Measurements from ENCODE around the gene ROR2. TPM values are rescaled to one million over a fixed set of nuclear protein-coding genes. Genes with fewer than 3 reads are reported as not detected.

Gene ROR2
- total and polyA plus RNA-seq, 5 donors from 2014 or later: 0.12 TPM; not detected in 4

DNA sequence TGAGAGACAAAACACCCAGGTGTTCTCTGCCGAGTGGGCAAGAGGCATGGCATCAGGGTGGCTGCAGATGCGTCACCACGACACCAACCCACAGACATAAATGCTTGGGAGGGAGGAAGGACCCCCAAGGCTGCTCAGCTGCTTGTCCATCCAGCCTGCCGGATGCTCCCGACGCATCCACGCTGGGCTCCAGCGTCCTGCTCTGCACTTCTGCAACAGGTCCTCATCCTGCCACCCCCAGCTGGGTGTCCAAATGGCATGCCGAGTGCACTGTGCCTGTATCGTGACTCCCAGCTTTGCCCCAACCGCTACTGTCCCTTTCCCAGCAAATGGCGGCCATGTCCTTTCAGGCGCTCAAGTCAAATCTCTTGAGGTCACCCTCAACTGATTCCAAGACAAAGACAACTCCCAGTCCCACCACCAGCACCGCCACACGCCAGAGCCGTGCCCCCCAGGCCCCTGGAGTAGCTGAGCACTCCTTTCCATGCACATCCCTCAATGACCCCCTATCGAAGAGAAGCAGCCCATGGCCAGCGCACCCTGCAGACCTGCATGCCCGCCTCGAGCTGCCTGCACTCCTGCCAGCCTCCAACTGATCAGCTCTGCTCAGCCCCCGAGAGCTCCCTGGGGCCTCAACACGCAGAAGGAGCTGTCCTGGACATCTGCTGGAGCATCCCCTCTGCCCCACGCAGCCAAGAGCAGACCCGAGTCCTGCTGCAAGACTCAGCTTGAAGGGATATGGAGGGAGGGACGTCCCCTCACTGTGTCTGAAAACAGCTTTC is 116.7 kb downstream of the ROR2 start:
- Mint-ChIP-seq H3K4me1 (no peaks in the 10 kb centered on the region), H3K4me3 (peak overlapping the region in 1 of 4 donors; percentile 32)

DNA sequence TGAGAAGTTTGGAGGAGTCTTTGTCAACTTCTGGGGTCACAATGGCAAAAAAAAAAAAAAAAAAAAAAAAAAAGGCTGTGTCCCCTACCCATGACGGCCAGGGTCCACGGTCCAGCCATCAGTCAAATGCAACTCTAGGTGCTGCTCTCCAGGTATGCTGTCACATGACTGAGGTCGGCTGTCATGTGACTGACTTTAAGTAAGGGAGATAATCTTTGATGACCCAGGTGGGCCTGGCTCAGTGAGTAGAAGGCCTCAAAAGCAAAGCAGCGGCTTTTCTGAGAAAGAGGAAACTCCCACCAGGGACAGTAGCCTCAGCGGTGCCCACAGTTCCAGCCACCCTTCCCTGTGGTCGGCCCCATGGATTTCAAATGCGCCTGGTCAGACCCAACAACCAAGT is 117.7 kb downstream of the ROR2 start:
- H3K36me3 ChIP-seq (ENCODE audit: control insufficient read depth, insufficient read depth, low read length): no peaks in the 10 kb centered on the region
- H3K4me3 ChIP-seq (ENCODE audit: low read depth, low read length): no peak overlapping the region

More for the DNA sequence above, 116.7 kb downstream of the ROR2 start:
- ATAC-seq (ENCODE audit: low read depth in 2 of 2): no peak
- Histone ChIP-seq H3K27ac (ENCODE audit: insufficient read depth, low read length, poor library complexity, severe bottlenecking) (no peak overlapping the region), H3K9me3 (ENCODE audit: control insufficient read depth in 2 of 2, low read length in 2 of 2) (no peaks in the 10 kb centered on the region), H3K4me1 (ENCODE audit: control insufficient read depth, insufficient read depth, low read length, poor library complexity, severe bottlenecking) (no peaks in the 10 kb centered on the region), H3K4me3 (ENCODE audit: low read depth, low read length) (no peak overlapping the region), H3K36me3 (ENCODE audit: control insufficient read depth, insufficient read depth, low read length) (no peaks in the 10 kb centered on the region), H3K27me3 (ENCODE audit: control insufficient read depth, insufficient read depth, low read length) (no peaks in the 10 kb centered on the region)
- Mint-ChIP-seq H3K27ac (no peak overlapping the region), H3K27me3 (peaks cover 13% of the 10 kb centered on the region), H3K9me3 (no peaks in the 10 kb centered on the region), H3K36me3 (no peaks in the 10 kb centered on the region)
- DNase-seq: no peak

DNA sequence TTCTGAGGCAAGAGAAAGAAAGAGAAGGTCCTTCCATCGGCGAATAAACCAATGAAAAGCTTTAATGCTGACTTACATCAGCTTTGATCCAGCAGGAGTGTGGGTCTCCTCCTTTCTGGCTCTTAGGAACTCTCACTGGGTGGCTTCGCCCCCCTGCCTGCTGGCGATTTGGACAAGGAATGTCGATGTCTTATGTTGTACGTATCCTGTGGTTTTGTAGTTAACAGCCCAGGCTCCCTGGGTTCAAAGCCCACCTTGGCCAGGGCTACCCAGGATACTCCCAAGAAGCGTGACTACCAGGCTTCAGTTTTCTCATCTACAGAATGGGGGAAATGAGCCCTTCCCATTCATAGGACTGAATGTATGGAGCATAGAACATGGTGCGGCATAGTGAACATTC is 124.2 kb downstream of the ROR2 start:
- no peaks in the 10 kb centered on the region for H3K4me1 Mint-ChIP-seq
- no peak overlapping the region for H3K4me3 Mint-ChIP-seq
- Histone ChIP-seq H3K4me3 (ENCODE audit: low read depth, low read length) (no peak overlapping the region), H3K4me1 (ENCODE audit: control insufficient read depth, insufficient read depth, low read length, poor library complexity, severe bottlenecking) (no peaks in the 10 kb centered on the region), H3K36me3 (ENCODE audit: control insufficient read depth, insufficient read depth, low read length) (no peaks in the 10 kb centered on the region), H3K27ac (ENCODE audit: insufficient read depth, low read length, poor library complexity, severe bottlenecking) (no peak overlapping the region), H3K27me3 (ENCODE audit: control insufficient read depth, insufficient read depth, low read length) (no peaks in the 10 kb centered on the region), H3K9me3 (ENCODE audit: control insufficient read depth in 2 of 2, low read length in 2 of 2) (no peaks in the 10 kb centered on the region)
- no peak overlapping the region for H3K27ac Mint-ChIP-seq
- no peak for ATAC-seq (ENCODE audit: low read depth in 2 of 2)
- peaks cover 0 to 2% (median 0%) of the 10 kb centered on the region in 7 donors for H3K9me3 Mint-ChIP-seq
- peaks cover 15% of the 10 kb centered on the region for H3K27me3 Mint-ChIP-seq
- no peak for DNase-seq
- H3K36me3 Mint-ChIP-seq: no peaks in the 10 kb centered on the region

More for the DNA sequence above, 117.7 kb downstream of the ROR2 start:
- no peak for ATAC-seq (ENCODE audit: low read depth in 2 of 2)
- DNase-seq: no peak
- Histone ChIP-seq H3K27ac (ENCODE audit: insufficient read depth, low read length, poor library complexity, severe bottlenecking) (no peak overlapping the region), H3K27me3 (ENCODE audit: control insufficient read depth, insufficient read depth, low read length) (no peaks in the 10 kb centered on the region), H3K4me1 (ENCODE audit: control insufficient read depth, insufficient read depth, low read length, poor library complexity, severe bottlenecking) (no peaks in the 10 kb centered on the region), H3K9me3 (ENCODE audit: control insufficient read depth in 2 of 2, low read length in 2 of 2) (no peaks in the 10 kb centered on the region)
- Mint-ChIP-seq H3K27me3 (peaks cover 15% of the 10 kb centered on the region), H3K27ac (no peak overlapping the region), H3K4me1 (no peaks in the 10 kb centered on the region), H3K36me3 (no peaks in the 10 kb centered on the region), H3K4me3 (no peak overlapping the region), H3K9me3 (no peaks in the 10 kb centered on the region)

DNA sequence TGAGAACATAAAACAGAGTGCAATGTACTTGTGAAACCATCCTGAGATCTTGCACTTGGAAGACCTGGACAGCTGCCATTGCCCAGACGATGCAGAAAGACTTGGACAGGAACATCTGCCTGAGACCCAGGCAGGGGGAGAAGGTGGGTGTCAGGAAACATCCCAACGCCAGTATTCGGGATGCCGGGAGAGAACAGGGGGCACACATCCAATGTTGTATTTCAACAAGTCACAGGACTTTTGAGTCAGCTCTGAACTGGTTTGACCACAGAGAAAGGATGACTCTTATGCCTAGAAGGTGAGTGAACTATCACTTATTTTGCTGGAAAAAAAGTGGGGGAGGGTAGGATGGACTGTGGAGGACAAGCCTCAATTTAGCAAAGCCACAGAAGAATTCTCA is 124.6 kb downstream of the ROR2 start:
- peaks cover 0 to 2% (median 0%) of the 10 kb centered on the region in 7 donors for H3K9me3 Mint-ChIP-seq
- H3K4me3 Mint-ChIP-seq: no peak overlapping the region
- ATAC-seq (ENCODE audit: low read depth in 2 of 2): no peak
- no peaks in the 10 kb centered on the region for H3K27me3 ChIP-seq (ENCODE audit: control insufficient read depth, insufficient read depth, low read length)
- DNase-seq: no peak
- H3K27ac ChIP-seq (ENCODE audit: insufficient read depth, low read length, poor library complexity, severe bottlenecking): no peak overlapping the region
- peaks cover 14% of the 10 kb centered on the region for H3K27me3 Mint-ChIP-seq
- no peak overlapping the region for H3K27ac Mint-ChIP-seq
- no peaks in the 10 kb centered on the region for H3K4me1 Mint-ChIP-seq
- no peaks in the 10 kb centered on the region for H3K36me3 Mint-ChIP-seq
- H3K9me3 ChIP-seq (ENCODE audit: control insufficient read depth in 2 of 2, low read length in 2 of 2): no peaks in the 10 kb centered on the region
- H3K4me1 ChIP-seq (ENCODE audit: control insufficient read depth, insufficient read depth, low read length, poor library complexity, severe bottlenecking): no peaks in the 10 kb centered on the region
- no peaks in the 10 kb centered on the region for H3K36me3 ChIP-seq (ENCODE audit: control insufficient read depth, insufficient read depth, low read length)
- H3K4me3 ChIP-seq (ENCODE audit: low read depth, low read length): no peak overlapping the region

DNA sequence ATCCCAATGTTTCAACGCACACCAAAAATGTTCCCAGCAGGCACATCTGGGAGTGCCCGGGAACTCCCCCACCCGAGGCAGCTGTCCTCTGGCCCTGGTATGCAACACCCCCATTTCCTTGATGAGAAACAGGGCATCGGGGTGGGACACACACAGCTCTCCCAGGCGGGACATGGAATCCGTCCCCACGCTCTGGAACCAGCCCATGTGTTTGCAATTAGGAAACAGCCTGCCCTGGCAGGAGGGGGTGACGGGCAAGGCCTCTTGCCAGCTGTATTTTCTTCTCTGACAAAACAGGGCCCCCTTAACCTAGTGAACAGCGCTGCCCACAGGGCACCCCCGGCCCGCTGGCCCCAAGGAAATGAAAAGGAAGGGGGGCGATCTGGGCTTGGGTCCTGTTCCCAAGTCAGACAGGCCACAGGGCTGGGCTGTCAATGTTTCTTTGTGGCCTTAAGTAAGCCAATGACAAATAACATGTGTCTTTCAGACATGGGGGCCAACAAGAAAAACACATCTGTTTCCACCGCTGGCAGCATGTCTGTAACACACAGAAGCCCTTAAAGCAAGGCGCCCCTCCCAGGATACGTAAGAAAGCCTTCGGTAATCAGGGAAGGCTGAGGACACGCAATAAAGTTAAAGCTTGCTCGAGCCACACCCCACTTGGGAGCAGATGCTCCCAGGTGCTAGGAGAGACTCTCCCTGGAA is 125.3 kb downstream of the ROR2 start:
- Mint-ChIP-seq H3K4me3 (no peak overlapping the region), H3K27ac (no peak overlapping the region), H3K4me1 (no peaks in the 10 kb centered on the region), H3K9me3 (peaks cover 0 to 2% (median 0%) of the 10 kb centered on the region in 7 donors), H3K27me3 (peaks cover 8% of the 10 kb centered on the region), H3K36me3 (no peaks in the 10 kb centered on the region)
- H3K4me1 ChIP-seq (ENCODE audit: control insufficient read depth, insufficient read depth, low read length, poor library complexity, severe bottlenecking): no peaks in the 10 kb centered on the region
- no peak overlapping the region for H3K4me3 ChIP-seq (ENCODE audit: low read depth, low read length)
- H3K36me3 ChIP-seq (ENCODE audit: control insufficient read depth, insufficient read depth, low read length): no peaks in the 10 kb centered on the region
- H3K27ac ChIP-seq (ENCODE audit: insufficient read depth, low read length, poor library complexity, severe bottlenecking): no peak overlapping the region
- ATAC-seq (ENCODE audit: low read depth in 2 of 2): no peak
- no peaks in the 10 kb centered on the region for H3K27me3 ChIP-seq (ENCODE audit: control insufficient read depth, insufficient read depth, low read length)
- no peaks in the 10 kb centered on the region for H3K9me3 ChIP-seq (ENCODE audit: control insufficient read depth in 2 of 2, low read length in 2 of 2)
- no peak for DNase-seq

DNA sequence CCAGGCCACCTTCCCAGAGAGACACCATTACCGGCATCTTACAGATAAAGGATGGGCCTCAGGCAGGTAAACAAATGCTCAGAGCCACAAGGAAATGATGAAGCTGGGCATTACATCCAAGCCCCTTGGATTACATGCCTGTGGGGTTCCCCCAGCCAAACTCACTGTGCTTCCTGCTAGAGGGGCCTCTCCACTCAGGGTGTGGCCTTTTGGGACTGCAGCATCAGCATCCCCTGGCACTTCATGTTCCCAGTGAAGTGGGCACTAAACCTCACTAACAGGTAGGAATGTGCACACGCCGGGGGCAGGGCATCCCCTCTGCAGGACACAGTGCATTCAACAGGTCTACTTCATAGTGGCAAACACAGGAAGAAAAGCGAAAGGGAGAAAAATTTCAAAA is 125.9 kb downstream of the ROR2 start:
- Mint-ChIP-seq H3K27ac (peak overlapping the region in 1 of 3 donors; percentile 70), H3K9me3 (peaks cover 0 to 2% (median 0%) of the 10 kb centered on the region in 7 donors), H3K4me3 (no peak overlapping the region), H3K36me3 (no peaks in the 10 kb centered on the region), H3K27me3 (peaks cover 7% of the 10 kb centered on the region), H3K4me1 (no peaks in the 10 kb centered on the region)
- H3K36me3 ChIP-seq (ENCODE audit: control insufficient read depth, insufficient read depth, low read length): no peaks in the 10 kb centered on the region
- ATAC-seq (ENCODE audit: low read depth in 2 of 2) (no peak), DNase-seq (no peak)
- no peaks in the 10 kb centered on the region for H3K9me3 ChIP-seq (ENCODE audit: control insufficient read depth in 2 of 2, low read length in 2 of 2)
- no peak overlapping the region for H3K4me3 ChIP-seq (ENCODE audit: low read depth, low read length)
- no peak overlapping the region for H3K27ac ChIP-seq (ENCODE audit: insufficient read depth, low read length, poor library complexity, severe bottlenecking)
- no peaks in the 10 kb centered on the region for H3K4me1 ChIP-seq (ENCODE audit: control insufficient read depth, insufficient read depth, low read length, poor library complexity, severe bottlenecking)
- H3K27me3 ChIP-seq (ENCODE audit: control insufficient read depth, insufficient read depth, low read length): no peaks in the 10 kb centered on the region

DNA sequence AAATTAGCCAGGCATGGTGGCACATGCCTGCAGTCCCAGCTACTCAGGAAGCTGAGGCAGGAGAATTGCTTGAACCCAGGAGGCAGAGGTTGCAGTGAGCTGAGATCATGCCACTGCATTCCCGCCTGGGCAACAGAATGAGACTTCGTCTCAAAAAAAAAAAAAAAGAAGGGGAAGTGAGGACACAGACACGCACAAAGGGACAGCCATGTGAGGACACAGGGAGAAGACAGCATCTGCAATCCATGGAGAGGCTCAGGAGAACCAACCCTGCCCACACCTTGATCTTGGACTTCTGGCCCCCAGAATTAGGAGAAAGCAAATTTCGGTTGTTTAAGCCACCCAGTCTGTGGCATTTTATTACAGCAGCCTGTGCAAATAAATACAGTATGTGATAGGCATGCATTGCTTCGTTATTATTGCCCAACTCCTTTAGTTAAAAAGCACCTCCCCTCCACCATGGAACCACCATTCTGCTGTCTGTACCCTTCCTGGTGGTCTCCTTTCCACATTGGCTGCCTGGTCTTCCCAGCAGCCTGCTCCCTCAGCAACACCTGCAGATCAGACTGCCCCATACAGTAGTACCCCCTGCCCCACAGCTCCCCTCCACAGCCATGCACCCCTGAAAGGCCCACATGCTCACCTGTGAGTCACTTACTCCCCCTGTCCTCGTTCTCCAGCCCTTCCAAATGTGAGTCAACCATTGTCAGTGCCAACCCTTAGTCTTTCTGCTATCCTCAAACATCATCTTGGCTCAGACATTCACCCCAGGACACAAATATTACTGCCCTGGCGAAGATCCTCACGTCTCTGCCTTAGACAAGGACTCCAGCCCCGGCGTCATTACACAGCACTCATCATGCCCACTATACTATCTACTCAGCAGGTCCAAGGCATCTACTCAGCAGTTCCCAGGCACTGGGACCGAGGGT is 128.8 kb downstream of the ROR2 start:
- no peaks in the 10 kb centered on the region for H3K4me1 Mint-ChIP-seq
- H3K36me3 Mint-ChIP-seq: no peaks in the 10 kb centered on the region
- H3K27ac Mint-ChIP-seq: no peak overlapping the region
- Histone ChIP-seq H3K27ac (ENCODE audit: insufficient read depth, low read length, poor library complexity, severe bottlenecking) (no peak overlapping the region), H3K4me1 (ENCODE audit: control insufficient read depth, insufficient read depth, low read length, poor library complexity, severe bottlenecking) (no peaks in the 10 kb centered on the region), H3K36me3 (ENCODE audit: control insufficient read depth, insufficient read depth, low read length) (no peaks in the 10 kb centered on the region), H3K27me3 (ENCODE audit: control insufficient read depth, insufficient read depth, low read length) (no peaks in the 10 kb centered on the region), H3K9me3 (ENCODE audit: control insufficient read depth in 2 of 2, low read length in 2 of 2) (no peaks in the 10 kb centered on the region), H3K4me3 (ENCODE audit: low read depth, low read length) (no peak overlapping the region)
- no peak for DNase-seq
- peaks cover 0 to 2% (median 0%) of the 10 kb centered on the region in 7 donors for H3K9me3 Mint-ChIP-seq
- ATAC-seq (ENCODE audit: low read depth in 2 of 2): no peak
- no peaks in the 10 kb centered on the region for H3K27me3 Mint-ChIP-seq
- H3K4me3 Mint-ChIP-seq: no peak overlapping the region

Data from CD4-positive, CD25-positive, alpha-beta regulatory T cell (primary cell).